AG20443 (cell line): ENCODE data around the gene SPAG9.
A peak's percentile ranks its signal among the peaks of the same experiment; 100 is the strongest.

Experiments used
- DNase-seq: peaks from one replicate; pipeline ENCODE4 v3.0.0; 2012; ENCODE audit warnings: low spot score, mixed read lengths

SPAG9 gene

DNA sequence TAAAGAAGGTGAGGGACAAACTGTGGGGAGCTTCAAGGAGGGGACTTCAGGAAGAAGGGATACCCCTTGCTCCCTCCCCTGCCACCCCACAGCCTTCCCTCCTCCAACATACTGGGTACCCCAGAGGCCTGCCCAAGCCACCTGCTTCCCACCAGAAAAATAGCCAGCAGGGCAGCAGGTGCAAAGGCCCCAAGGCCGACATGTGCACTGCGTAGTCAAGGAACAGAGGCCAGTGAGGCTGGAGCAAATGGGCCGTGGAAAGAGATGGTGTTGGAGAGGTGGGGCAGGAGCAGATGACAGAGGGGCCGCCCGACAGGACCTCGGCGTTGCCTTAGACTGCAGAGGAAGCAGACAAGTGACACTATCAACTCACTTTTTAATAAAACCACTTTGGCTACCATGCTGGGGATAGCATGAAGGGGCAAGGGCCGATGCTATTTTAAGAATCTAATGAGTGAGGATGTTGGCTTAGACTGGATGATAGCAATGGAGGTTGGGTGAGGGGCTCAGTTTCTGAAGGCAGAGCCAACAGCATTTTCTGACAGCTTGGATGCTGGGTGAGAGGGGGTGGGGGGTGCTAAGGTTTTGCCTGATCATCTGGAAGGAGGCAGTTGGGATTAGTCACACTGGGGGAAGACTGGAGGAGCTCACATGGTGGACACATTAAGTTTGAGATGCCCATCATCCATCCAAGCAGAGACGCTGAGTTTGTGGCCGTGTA lies 181.7 kb downstream of the SPAG9 start:
- DNase-seq, result no peak

GRCh38 chr17:50935996-50936266 lies 184.7 kb downstream of the SPAG9 start:
- no peak for DNase-seq

DNA sequence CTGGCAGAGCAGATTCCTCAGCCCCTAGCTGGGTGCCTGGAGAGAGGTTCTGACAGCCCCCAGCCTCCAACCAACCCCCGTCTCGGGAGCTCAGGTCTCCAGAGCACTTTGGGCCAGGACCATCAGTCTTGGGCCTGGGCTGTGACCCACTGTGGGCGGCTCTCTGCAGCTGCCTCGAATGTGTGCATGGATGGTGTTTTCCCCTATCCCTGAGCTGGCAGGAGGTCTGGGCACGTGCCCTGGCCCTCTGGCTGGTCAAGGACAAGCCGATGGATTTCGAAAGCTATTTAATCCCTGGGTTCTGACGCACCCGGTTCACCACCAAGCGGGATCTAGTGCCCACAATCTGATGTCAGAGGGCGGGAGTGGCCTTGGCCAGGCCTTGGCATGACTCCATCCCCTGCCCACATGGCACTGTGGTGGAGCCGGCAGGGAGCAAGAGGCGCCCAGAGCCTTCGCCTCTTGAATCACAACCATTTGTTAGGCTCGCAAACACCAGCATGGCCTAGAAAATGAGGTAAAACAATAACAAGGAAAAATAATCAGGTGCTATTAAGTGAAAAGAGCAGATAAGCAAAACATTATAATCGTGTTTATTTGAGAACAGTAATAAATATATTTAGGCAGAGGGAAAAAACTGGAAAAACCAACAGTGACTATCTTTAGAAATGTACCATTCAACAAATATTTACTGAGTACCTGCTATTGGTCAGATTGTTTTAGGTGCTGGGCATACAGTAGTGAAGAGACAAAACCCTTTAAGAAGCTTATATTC lies 185.3 kb downstream of the SPAG9 start:
- no peak for DNase-seq

- no peak for DNase-seq
These were observed 185.9 kb downstream of the SPAG9 start for GRCh38 chr17:50934672-50935220.

- DNase-seq, result no peak
These were observed 186.5 kb downstream of the SPAG9 start for GRCh38 chr17:50934161-50934560.

GRCh38 chr17:50931144-50931908 lies 189.3 kb downstream of the SPAG9 start:
- DNase-seq, result peak; percentile 89

- DNase-seq, result no peak
These were observed 192.0 kb downstream of the SPAG9 start for GRCh38 chr17:50928646-50929045.

- DNase-seq, result no peak
These were observed 193.4 kb downstream of the SPAG9 start for GRCh38 chr17:50927287-50927686.

DNA sequence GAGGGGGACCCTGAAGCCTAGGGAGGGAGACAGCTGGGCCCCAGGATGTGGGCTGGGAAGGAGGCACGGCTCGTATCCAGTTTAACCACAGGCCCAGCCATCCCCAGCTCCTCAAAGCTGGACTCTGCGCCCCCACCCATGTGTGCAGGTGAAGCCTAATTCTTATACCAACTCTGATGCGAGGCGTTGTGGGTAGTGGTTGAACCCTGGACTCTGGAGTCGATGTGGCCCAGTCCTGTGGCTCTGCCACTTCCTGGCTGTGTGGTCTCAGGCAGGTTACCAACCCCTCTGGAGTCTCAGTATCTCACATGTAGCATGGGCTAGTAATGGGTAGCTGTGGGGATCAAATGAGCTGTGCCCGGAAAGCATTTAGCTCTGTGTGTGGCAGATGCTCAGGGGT lies 194.1 kb downstream of the SPAG9 start:
- no peak for DNase-seq

DNA sequence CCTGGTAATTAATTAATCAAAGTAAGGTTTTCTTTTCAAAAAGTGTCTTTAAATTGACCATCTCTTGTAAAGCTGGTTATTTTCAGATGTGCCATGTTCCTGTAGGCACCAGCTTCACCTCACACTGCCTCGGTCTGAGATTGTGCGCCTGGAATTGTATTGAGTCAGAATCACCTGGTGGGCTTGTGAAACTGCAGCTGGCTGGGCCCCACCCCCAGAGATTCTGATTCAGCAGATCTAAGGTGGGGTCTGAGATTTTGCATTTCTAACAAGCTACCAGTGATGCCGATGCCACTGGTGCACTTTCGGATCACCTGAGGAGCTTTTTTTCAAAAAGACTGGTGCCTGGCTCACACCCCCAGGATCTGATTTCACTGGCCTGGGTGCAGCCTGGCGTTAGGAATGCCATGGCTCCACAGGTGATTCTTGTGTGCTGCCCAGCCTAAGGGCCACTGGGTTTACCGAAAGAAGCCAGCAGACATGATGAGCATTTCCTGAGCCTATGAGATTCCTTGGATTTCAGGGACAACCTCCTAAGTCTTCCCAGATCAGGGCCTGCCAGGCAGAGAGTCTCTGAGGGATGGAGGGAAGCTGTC lies 195.3 kb downstream of the SPAG9 start:
- DNase-seq, result no peak

DNA sequence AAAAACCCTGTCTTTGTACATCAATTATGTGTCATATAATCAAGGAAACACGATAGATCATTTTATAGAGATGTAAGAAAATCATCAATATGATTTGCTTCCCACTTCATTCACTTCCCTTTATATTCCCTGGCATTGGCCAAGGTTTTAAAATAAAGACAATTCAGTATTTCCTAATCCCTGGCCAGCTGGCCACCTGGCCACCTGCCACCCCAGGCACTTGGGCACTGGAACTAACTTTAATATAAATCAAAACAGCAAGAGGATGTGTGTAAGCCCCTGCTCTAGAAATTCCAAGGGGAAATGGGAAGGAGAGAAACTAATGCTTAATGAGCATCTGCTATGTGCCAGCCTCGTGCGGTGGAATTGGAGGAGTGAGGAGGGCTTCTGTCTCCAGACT lies 195.9 kb downstream of the SPAG9 start:
- DNase-seq, result no peak

DNA sequence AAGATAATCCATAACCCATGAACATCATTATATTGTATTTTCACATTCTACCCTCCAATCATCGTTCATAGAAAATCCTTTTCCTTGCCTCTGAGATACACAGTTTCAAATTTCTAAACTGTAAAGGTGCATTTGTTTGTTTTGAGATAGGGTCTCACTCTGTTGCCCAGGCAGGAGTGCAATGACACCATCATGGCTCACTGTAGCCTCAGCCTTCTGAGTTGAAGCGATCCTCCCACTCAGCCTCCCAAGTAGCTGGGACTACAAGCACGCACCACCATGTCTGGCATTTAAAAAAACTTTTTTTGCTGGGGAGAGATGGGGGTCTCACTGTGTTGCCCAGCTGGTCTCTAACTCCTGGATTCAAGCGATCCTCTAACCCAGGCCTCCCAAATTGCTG lies 196.4 kb downstream of the SPAG9 start:
- DNase-seq, result no peak

- DNase-seq, result no peak
These were observed 197.1 kb downstream of the SPAG9 start for GRCh38 chr17:50923611-50924010.

GRCh38 chr17:50922721-50923405 lies 197.8 kb downstream of the SPAG9 start:
- no peak for DNase-seq

DNA sequence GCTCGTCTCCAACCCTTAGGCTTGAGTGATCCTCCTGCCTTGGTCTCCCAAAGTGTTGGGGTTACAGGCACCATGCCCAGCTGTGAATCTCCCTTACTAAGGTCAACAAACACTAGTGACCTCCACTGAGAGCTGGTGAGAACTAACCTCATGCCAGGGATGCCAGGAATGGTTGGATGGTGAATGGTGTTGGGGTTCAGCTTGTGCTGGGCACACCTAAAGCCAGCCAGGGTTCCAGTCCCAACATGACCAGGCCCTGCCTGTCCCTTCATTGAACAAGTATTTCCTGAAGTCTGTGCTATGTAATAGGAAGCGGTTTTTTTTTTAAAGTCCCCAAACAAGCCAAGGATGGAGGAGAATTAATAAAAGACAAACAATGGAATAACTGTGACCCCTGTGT lies 198.6 kb downstream of the SPAG9 start:
- no peak for DNase-seq

DNA sequence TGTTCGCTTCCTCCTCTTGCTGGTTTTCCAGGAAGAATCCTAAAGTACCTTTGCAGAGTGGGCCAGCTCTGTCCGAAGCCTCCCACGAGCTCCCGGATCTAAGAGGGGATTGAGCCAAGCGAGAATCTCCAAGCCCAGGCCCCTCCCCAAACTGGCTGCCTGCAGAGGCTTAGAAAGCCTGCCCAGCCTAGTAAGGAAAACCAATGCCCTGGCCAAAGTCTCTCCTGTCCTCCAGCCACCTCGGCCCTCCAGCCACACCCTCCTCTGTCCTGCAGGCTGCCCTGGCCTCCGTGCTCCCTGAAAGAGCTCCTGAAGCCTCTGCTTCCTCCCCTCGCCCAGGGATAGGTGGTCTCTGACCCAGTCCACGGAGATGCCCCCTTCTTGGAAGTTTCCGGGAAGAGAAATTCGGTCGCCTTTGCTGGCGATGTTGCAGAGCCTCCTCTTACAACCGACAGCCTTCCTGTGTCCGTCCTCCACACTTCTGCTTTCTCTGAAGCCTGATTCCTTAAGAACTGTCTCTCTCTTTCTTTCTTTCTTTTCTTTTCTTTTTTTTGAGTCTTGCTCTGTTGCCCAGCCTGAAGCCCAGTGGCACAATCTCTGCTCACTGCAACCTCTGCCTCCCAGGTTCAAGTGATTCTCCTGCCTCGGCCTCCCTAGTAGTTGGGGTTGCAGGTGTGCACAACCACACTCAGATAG lies 199.6 kb downstream of the SPAG9 start:
- DNase-seq, result no peak

DNA sequence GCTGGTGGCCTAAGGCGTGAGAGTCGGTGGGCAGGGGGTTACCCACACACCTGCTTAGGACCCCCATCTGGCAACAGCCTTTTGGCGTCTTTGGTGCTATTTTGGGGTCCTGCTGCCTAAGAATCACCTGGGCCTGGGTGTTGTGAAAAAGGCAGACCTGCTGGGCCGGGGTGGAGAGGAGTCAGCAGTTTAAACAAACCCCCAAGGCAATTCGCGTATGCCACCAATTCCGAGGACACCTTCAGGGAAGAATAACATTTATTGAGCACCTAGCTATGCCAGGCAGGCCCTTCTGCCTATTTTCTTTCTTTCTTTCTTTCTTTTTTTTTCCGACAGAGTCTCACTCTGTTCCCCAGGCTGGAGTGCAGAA lies 200.6 kb downstream of the SPAG9 start:
- no peak for DNase-seq

DNA sequence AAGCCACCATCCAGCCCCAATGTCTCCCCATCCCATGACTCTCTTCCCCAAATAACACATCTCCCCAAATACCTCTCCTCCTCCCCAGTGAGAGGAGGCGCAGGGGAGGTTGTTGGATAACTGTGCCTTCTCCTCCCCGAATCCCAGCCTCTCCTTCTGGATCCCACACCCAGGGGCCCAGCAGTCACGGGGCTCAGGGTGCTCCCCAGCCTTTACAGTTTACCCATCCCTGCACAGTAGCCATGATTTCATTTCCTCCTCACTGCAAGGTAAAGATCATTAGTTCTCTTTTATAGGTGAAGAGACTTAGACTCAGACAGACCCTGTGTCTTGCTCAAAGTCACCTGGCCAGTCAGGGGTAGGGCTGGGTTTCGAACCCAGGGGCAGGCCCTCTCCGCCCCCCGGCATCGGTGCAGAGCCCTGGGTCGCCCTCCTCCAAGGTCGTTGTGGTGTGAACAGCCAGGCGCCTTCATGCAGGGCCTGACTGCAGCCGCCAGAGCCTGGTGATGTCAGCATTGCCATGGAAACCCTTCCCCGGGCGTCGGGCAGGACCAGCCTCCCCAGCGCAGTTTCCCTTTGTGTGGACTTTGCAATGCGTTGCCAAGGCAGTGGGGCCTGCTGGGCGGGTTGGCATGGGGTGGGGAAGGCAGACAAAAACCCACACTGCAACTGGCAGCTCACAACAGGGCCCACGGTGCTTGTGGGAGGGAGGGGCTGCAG lies 201.2 kb downstream of the SPAG9 start:
- DNase-seq, result peak; percentile 99

DNA sequence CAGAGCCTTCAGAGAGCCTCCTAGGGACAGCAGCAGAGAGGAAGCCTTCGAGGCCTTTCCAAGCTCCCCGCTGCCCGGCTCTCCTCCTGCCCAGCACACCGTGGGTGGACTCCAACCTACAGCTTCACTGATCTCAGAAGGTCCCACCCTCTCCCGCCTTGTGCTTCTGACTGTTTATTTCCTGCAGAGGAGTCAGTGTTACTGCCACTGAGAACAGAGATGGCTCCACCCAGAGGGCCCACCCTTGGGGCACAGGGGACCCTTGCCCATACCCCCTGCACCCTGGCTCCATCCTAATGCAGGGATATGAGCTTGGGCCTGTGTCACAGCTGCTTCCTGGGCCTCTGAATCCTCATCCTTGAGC lies 201.8 kb downstream of the SPAG9 start:
- DNase-seq, result no peak

DNA sequence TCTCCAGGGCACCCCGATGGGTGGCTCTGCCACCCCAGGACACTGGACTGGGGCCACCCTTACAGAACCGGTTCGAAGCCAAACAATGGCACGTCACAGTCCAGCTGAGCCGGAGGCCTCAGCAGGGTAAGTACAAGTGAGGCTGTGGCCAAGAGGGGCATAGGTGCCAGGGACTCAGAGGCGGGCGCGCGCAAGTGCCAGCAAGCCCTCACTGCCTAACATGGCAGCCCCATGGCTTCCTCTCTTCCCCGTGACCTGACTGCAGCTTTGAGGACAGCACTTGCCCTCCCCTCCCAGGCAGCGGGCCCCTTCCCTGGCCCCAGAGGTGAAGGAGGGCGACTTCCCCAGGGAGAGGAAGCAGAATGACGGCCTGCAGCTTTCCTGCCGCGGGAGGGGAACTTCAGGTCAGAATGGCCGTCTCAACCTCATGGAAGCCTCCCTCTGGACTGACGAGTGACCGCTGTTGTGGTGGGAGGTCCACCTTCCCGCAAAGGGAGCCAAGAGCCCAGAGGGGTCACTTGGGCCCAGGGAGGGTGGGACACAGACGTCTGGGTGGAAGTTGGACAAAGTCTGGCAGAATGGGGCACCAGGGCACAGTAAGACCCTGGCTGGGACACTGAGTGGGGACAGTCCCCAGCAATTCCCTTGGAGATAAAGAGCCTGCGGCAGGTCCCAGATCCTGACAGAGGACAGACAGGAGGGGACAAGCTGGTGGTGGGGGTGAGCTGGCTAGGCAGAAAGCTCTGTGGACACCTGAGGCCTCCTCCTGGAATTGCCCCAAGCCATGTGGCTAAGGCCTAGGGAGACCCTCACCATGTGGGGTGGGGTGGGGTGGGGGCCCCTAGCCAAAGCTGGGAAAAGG lies 202.4 kb downstream of the SPAG9 start:
- no peak for DNase-seq
